Mammary epithelial cell (primary cell): ENCODE data around the gene GPBAR1.

Source experiments
- CTCF ChIP-seq, 2 donors: IDR thresholded peaks in 1 of 2; conservative IDR thresholded peaks in 1 of 2; 2 replicates each; pipeline ENCODE4 v1.5.1; 2011 to 2012; ENCODE audit warnings: inconsistent platforms in 2 of 2, low read length in 2 of 2, mild to moderate bottlenecking in 2 of 2, control low read depth in 1 of 2, low read depth in 1 of 2; ENCODE audit not compliant: insufficient read depth in 1 of 2; ENCODE audit errors: extremely low read depth in 1 of 2
- EZH2 ChIP-seq: IDR thresholded peaks from 2 replicates; pipeline ENCODE4 v1.6.1; 2012; ENCODE audit warnings: low read length, inconsistent platforms, borderline replicate concordance

GRCh38 chr2:218294430-218295022 is 33.7 kb downstream of the GPBAR1 start:
- TF ChIP-seq CTCF (conservative IDR thresholded peaks at IDR 0.05 in 1 of 2, IDR thresholded peaks at IDR 0.05 in 1 of 2; ENCODE audit: extremely low read depth in 1 of 2, insufficient read depth in 1 of 2, low read depth in 1 of 2, low read length in 2 of 2) (no peak), EZH2 (no peak)
